ENCODE measurements around the gene FOXP1.
"Not testable (repeated sequence)": the region's sequence is repeated elsewhere in the genome, so short reads cannot be mapped to it uniquely, and the experiment has no call there.

Gene FOXP1

GRCh38 chr3:71018799-71019198, 564.7 kb downstream of the FOXP1 start:
- H3K9me3 ChIP-seq (ENCODE audit: insufficient read depth, low read length), result no peaks in the 10 kb centered on the region; the same call in 1 of the 2 replicates
- H3K27me3 ChIP-seq (ENCODE audit: low read depth, low read length), result no peaks in the 10 kb centered on the region
- H3K9ac ChIP-seq (ENCODE audit: low read length), result no peak overlapping the region
- H3K36me3 ChIP-seq (replicated peaks; ENCODE audit: low read depth, low read length), result peaks cover 67% of the 10 kb centered on the region
- H3K27ac ChIP-seq (ENCODE audit: low read length), result no peak overlapping the region
- H2AFZ ChIP-seq (ENCODE audit: low read depth, low read length), result no peak overlapping the region
- H3K4me3 ChIP-seq (ENCODE audit: low read length), result no peak overlapping the region
- peaks cover 94% of the 10 kb centered on the region for H3K79me2 ChIP-seq (ENCODE audit: low read length)
- peaks cover 73% of the 10 kb centered on the region for H4K20me1 ChIP-seq (ENCODE audit: insufficient read depth, low read length)
- TF ChIP-seq CTCF (IDR thresholded peaks at IDR 0.05; ENCODE audit: low read depth, low read length) (no peak), EZH2phosphoT487 (IDR thresholded peaks at IDR 0.05; ENCODE audit: low read depth) (no peak)
- H3K4me2 ChIP-seq (ENCODE audit: low read length), result no peak overlapping the region
- H3K4me1 ChIP-seq (ENCODE audit: low read length), result no peaks in the 10 kb centered on the region

GRCh38 chr3:71016178-71016845, 567.2 kb downstream of the FOXP1 start:
- H3K9ac ChIP-seq (ENCODE audit: low read length), result no peak overlapping the region
- peaks cover 54% of the 10 kb centered on the region for H3K36me3 ChIP-seq (replicated peaks; ENCODE audit: low read depth, low read length)
- TF ChIP-seq CTCF (IDR thresholded peaks at IDR 0.05; ENCODE audit: low read depth, low read length) (no peak), EZH2phosphoT487 (IDR thresholded peaks at IDR 0.05; ENCODE audit: low read depth) (no peak)
- H2AFZ ChIP-seq (ENCODE audit: low read depth, low read length), result no peak overlapping the region
- no peaks in the 10 kb centered on the region for H3K27me3 ChIP-seq (ENCODE audit: low read depth, low read length)
- H3K27ac ChIP-seq (ENCODE audit: low read length), result no peak overlapping the region
- no peak overlapping the region for H3K4me2 ChIP-seq (ENCODE audit: low read length)
- H3K9me3 ChIP-seq (ENCODE audit: insufficient read depth, low read length), result no peaks in the 10 kb centered on the region; the same call in 1 of the 2 replicates
- peaks cover 66% of the 10 kb centered on the region for H4K20me1 ChIP-seq (ENCODE audit: insufficient read depth, low read length)
- H3K79me2 ChIP-seq (ENCODE audit: low read length), result peaks cover 89% of the 10 kb centered on the region
- H3K4me3 ChIP-seq (ENCODE audit: low read length), result no peak overlapping the region
- peaks cover 20% of the 10 kb centered on the region for H3K4me1 ChIP-seq (ENCODE audit: low read length)

GRCh38 chr3:71014616-71015015, 568.9 kb downstream of the FOXP1 start:
- not testable (repeated sequence) for H3K9me3 ChIP-seq (ENCODE audit: insufficient read depth, low read length); H2AFZ ChIP-seq (ENCODE audit: low read depth, low read length)
- peaks cover 87% of the 10 kb centered on the region for H3K79me2 ChIP-seq (ENCODE audit: low read length)

GRCh38 chr3:71012971-71013370, 570.6 kb downstream of the FOXP1 start:
- Histone ChIP-seq H3K4me2 (ENCODE audit: low read length) (peak overlapping the region; percentile 80), H2AFZ (ENCODE audit: low read depth, low read length) (no peak overlapping the region), H4K20me1 (ENCODE audit: insufficient read depth, low read length) (peaks cover 64% of the 10 kb centered on the region), H3K4me1 (ENCODE audit: low read length) (peaks cover 53% of the 10 kb centered on the region), H3K4me3 (ENCODE audit: low read length) (peak overlapping the region; percentile 63), H3K27ac (ENCODE audit: low read length) (peak overlapping the region; percentile 94), H3K9me3 (ENCODE audit: insufficient read depth, low read length) (no peaks in the 10 kb centered on the region; the same call in 1 of the 2 replicates), H3K36me3 (replicated peaks; ENCODE audit: low read depth, low read length) (peaks cover 43% of the 10 kb centered on the region), H3K79me2 (ENCODE audit: low read length) (peaks cover 87% of the 10 kb centered on the region), H3K27me3 (ENCODE audit: low read depth, low read length) (no peaks in the 10 kb centered on the region), H3K9ac (ENCODE audit: low read length) (peak overlapping the region; percentile 66)
- no peak for TF ChIP-seq CTCF (IDR thresholded peaks at IDR 0.05; ENCODE audit: low read depth, low read length)
- TF ChIP-seq EZH2phosphoT487 (IDR thresholded peaks at IDR 0.05; ENCODE audit: low read depth), result no peak

More at GRCh38 chr3:71014616-71015015, 568.9 kb downstream of the FOXP1 start:
- H3K36me3 ChIP-seq (replicated peaks; ENCODE audit: low read depth, low read length), result peaks cover 50% of the 10 kb centered on the region
- H3K4me3 ChIP-seq (ENCODE audit: low read length); H3K9ac ChIP-seq (ENCODE audit: low read length); H3K27me3 ChIP-seq (ENCODE audit: low read depth, low read length); H3K4me2 ChIP-seq (ENCODE audit: low read length); H3K27ac ChIP-seq (ENCODE audit: low read length): not testable (repeated sequence)
- peaks cover 66% of the 10 kb centered on the region for H4K20me1 ChIP-seq (ENCODE audit: insufficient read depth, low read length)
- peaks cover 36% of the 10 kb centered on the region for H3K4me1 ChIP-seq (ENCODE audit: low read length)

Data from OCI-LY3 (cell line).